Endothelial cell (in vitro differentiated cells): ENCODE data around the gene ATL1. TPM values are rescaled to one million over a fixed set of nuclear protein-coding genes. Genes with fewer than 3 reads are reported as not detected.
A peak's percentile ranks its signal among the peaks of the same experiment; 100 is the strongest.

Experiments
- DNase-seq: peaks from one replicate; pipeline ENCODE4 v3.0.0; 2021; ENCODE audit warnings: low spot score
- H3K27ac Mint-ChIP-seq: one replicate; pipeline ENCODE4 v1.8.0; 2021; ENCODE audit warnings: mixed read lengths, inconsistent platforms; ENCODE audit not compliant: unreplicated experiment
- H3K27me3 Mint-ChIP-seq: one replicate; pipeline ENCODE4 v1.8.0; 2021; ENCODE audit warnings: mild to moderate bottlenecking, moderate library complexity, mixed read lengths, inconsistent platforms; ENCODE audit not compliant: unreplicated experiment
- H3K36me3 Mint-ChIP-seq: one replicate; pipeline ENCODE4 v1.8.0; 2021; ENCODE audit warnings: mild to moderate bottlenecking, low read depth, mixed read lengths, inconsistent platforms; ENCODE audit not compliant: unreplicated experiment
- H3K4me1 Mint-ChIP-seq: one replicate; pipeline ENCODE4 v1.8.0; 2021; ENCODE audit warnings: mild to moderate bottlenecking, mixed read lengths, inconsistent platforms; ENCODE audit not compliant: unreplicated experiment
- H3K4me3 Mint-ChIP-seq: one replicate; pipeline ENCODE4 v1.8.0; 2021; ENCODE audit warnings: mild to moderate bottlenecking, mixed read lengths, inconsistent platforms; ENCODE audit not compliant: unreplicated experiment
- H3K9me3 Mint-ChIP-seq: one replicate; pipeline ENCODE4 v1.8.0; 2021; ENCODE audit warnings: mixed read lengths, inconsistent platforms; ENCODE audit not compliant: unreplicated experiment
- CTCF ChIP-seq: fragments of 200-600 bp; sonication (generic); IDR thresholded peaks from one replicate; pipeline ENCODE4 v1.5.0; 2021; ENCODE audit warnings: antibody characterized with exemption; ENCODE audit not compliant: unreplicated experiment
- total RNA-seq: library from RNA; stranded (reverse); fragmentation: NEBNext Ultra II Directional; extraction: Animal tissue kit (Norgen Biotek cat#: 25700); gene quantifications from one replicate; pipeline ENCODE4 v1.2.1, GENCODE V29; 2021; ENCODE audit not compliant: unreplicated experiment

Gene ATL1
- total RNA-seq, 1 donor from 2014 or later = 4.7 TPM

GRCh38 chr14:50524731-50525515 lies 35.0 kb upstream of the ATL1 start:
- peaks cover 46% of the 10 kb centered on the region for H3K4me1 Mint-ChIP-seq
- no peak for TF ChIP-seq CTCF

GRCh38 chr14:50528000-50528399 lies 31.9 kb upstream of the ATL1 start:
- Mint-ChIP-seq H3K4me1 (peaks cover 59% of the 10 kb centered on the region), H3K9me3 (no peaks in the 10 kb centered on the region), H3K27me3 (peaks cover 4% of the 10 kb centered on the region), H3K36me3 (peaks cover 25% of the 10 kb centered on the region), H3K27ac (no peak overlapping the region), H3K4me3 (no peak overlapping the region)
- TF ChIP-seq CTCF = no peak
- no peak for DNase-seq

More at GRCh38 chr14:50524731-50525515, 35.0 kb upstream of the ATL1 start:
- no peak for DNase-seq
- Mint-ChIP-seq H3K4me3 (no peak overlapping the region), H3K27me3 (no peaks in the 10 kb centered on the region), H3K9me3 (no peaks in the 10 kb centered on the region), H3K27ac (peak overlapping the region; percentile 12), H3K36me3 (peaks cover 23% of the 10 kb centered on the region)

GRCh38 chr14:50529288-50530179 lies 30.4 kb upstream of the ATL1 start:
- Mint-ChIP-seq H3K9me3 (no peaks in the 10 kb centered on the region), H3K27me3 (peaks cover 6% of the 10 kb centered on the region), H3K4me3 (peak overlapping the region; percentile 98), H3K4me1 (peaks cover 48% of the 10 kb centered on the region), H3K27ac (peak overlapping the region; percentile 61), H3K36me3 (peaks cover 18% of the 10 kb centered on the region)
- TF ChIP-seq CTCF = no peak
- DNase-seq = no peak

GRCh38 chr14:50530358-50530757 lies 29.6 kb upstream of the ATL1 start:
- Mint-ChIP-seq H3K4me3 (peak overlapping the region; percentile 98), H3K9me3 (no peaks in the 10 kb centered on the region), H3K4me1 (peaks cover 40% of the 10 kb centered on the region), H3K27ac (no peak overlapping the region), H3K36me3 (peaks cover 12% of the 10 kb centered on the region), H3K27me3 (peaks cover 6% of the 10 kb centered on the region)
- TF ChIP-seq CTCF = no peak
- DNase-seq = no peak
